SK-N-SH treated with all-trans-retinoic acid at 6 μM for 48 hours (cell line): ENCODE measurements around the gene PDC.

ENCODE experiments used
- ATAC-seq: fragments of 200-7000 bp; cut with Tn5 transposase; 3 replicates; pipeline ENCODE4 v1.9.1; 2020; ENCODE audit warnings: mild to moderate bottlenecking, moderate library complexity
- ARNTL ChIP-seq: fragments of 450-650 bp; formaldehyde crosslinking; IDR thresholded peaks from 2 replicates; pipeline ENCODE4 v1.5.0; 2020; ENCODE audit warnings: low read depth, mild to moderate bottlenecking, moderate library complexity, borderline replicate concordance
- BACH2 ChIP-seq: fragments of 250-450 bp; sonication (Bioruptor Pico); IDR thresholded peaks from 2 replicates; pipeline ENCODE4 v1.9.0; 2021; ENCODE audit warnings: mild to moderate bottlenecking, borderline replicate concordance
- ESRRG ChIP-seq: fragments of 250-450 bp; sonication (Bioruptor Pico); IDR thresholded peaks from 2 replicates; pipeline ENCODE4 v1.6.1; 2021; ENCODE audit warnings: mild to moderate bottlenecking
- GLIS3 ChIP-seq: fragments of 250-450 bp; sonication (Bioruptor Pico); IDR thresholded peaks from 2 replicates; pipeline ENCODE4 v1.5.0; 2020; ENCODE audit warnings: mild to moderate bottlenecking, moderate library complexity
- ISL1 ChIP-seq: fragments of 250-450 bp; sonication (Bioruptor Pico); IDR thresholded peaks from 2 replicates; pipeline ENCODE4 v2.1.2; 2022; ENCODE audit warnings: mild to moderate bottlenecking, moderate library complexity
- OSR1 ChIP-seq: fragments of 250-450 bp; sonication (Bioruptor Pico); IDR thresholded peaks from 2 replicates; pipeline ENCODE4 v1.8.0; 2022; ENCODE audit warnings: moderate library complexity, mild to moderate bottlenecking, inconsistent platforms
- PPARA ChIP-seq: fragments of 250-450 bp; sonication (Bioruptor Pico); IDR thresholded peaks from 2 replicates; pipeline ENCODE4 v1.5.0; 2020; ENCODE audit warnings: mild to moderate bottlenecking, borderline replicate concordance
- RARB ChIP-seq: fragments of 250-450 bp; sonication (Bioruptor Pico); IDR thresholded peaks from 2 replicates; pipeline ENCODE4 v1.8.0; 2021; ENCODE audit warnings: mild to moderate bottlenecking, moderate library complexity
- SNAI2 ChIP-seq: fragments of 250-450 bp; sonication (Bioruptor Pico); IDR thresholded peaks from 2 replicates; pipeline ENCODE4 v1.5.0; 2020; ENCODE audit warnings: mild to moderate bottlenecking, moderate library complexity
- TCF4 ChIP-seq: fragments of 250-450 bp; sonication (Bioruptor Pico); IDR thresholded peaks from 2 replicates; pipeline ENCODE4 v1.8.0; 2021; ENCODE audit warnings: mild to moderate bottlenecking, moderate library complexity, borderline replicate concordance
- ZC3H10 ChIP-seq: fragments of 250-450 bp; sonication (Bioruptor Pico); IDR thresholded peaks from 2 replicates; pipeline ENCODE4 v1.5.1; 2021; ENCODE audit warnings: mild to moderate bottlenecking, moderate library complexity
- ZFP3 ChIP-seq: fragments of 250-450 bp; sonication (Bioruptor Pico); IDR thresholded peaks from 2 replicates; pipeline ENCODE4 v1.5.0; 2020; ENCODE audit warnings: mild to moderate bottlenecking, moderate library complexity
- ZNF565 ChIP-seq: fragments of 450-650 bp; formaldehyde crosslinking; conservative IDR thresholded peaks from 2 replicates; pipeline ENCODE4 v1.5.0; 2020; ENCODE audit warnings: low read depth, mild to moderate bottlenecking, moderate library complexity
- ZNF70 ChIP-seq: fragments of 450-650 bp; formaldehyde crosslinking; IDR thresholded peaks from 2 replicates; pipeline ENCODE4 v1.5.0; 2020; ENCODE audit warnings: mild to moderate bottlenecking, moderate library complexity
- ZNF8 ChIP-seq: fragments of 450-650 bp; formaldehyde crosslinking; IDR thresholded peaks from 2 replicates; pipeline ENCODE4 v1.5.0; 2020; ENCODE audit warnings: mild to moderate bottlenecking, moderate library complexity
- TF ChIP-seq, protein P1 (sequence below): fragments of 250-450 bp; sonication (Bioruptor Pico); IDR thresholded peaks from 2 replicates; pipeline ENCODE4 v1.5.1; 2021; ENCODE audit warnings: mild to moderate bottlenecking, moderate library complexity
- TF ChIP-seq, protein P2 (sequence below): fragments of 250-450 bp; sonication (Bioruptor Pico); IDR thresholded peaks from 2 replicates; pipeline ENCODE4 v1.8.0; 2021; ENCODE audit warnings: low read depth, mild to moderate bottlenecking, moderate library complexity, borderline replicate concordance
- TF ChIP-seq, protein P3 (sequence below): fragments of 250-450 bp; sonication (Bioruptor Pico); IDR thresholded peaks from 2 replicates; pipeline ENCODE4 v1.5.1; 2020; ENCODE audit warnings: low read depth, mild to moderate bottlenecking, moderate library complexity
- TF ChIP-seq, protein P4 (sequence below): fragments of 250-450 bp; sonication (Bioruptor Pico); IDR thresholded peaks from 2 replicates; pipeline ENCODE4 v1.8.0; 2020; ENCODE audit warnings: mild to moderate bottlenecking, moderate library complexity, borderline replicate concordance

The PDC gene

DNA sequence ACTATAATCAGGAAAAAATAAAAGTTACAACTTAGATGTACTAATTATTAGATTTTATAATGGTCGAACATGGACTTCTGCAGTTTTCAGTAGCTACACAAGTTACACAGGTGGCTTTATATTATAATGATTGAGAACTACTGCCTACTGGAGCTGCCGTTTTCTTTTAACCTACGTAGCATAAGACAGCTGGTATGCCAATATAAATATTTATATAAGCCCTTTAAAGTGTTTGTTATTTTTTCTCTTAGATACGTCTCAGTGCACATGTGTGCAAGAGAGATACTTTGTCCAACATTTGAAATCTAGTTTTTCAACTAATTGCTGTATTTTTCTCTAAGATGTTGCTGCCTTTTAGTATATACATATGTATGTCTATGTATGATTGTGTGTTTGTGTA, 42.4 kb downstream of the PDC start:
- ATAC-seq: no peak
- TF ChIP-seq ESRRG: no peak
- no peak for TF ChIP-seq PPARA (CRISPR knock-in tag)
- TF ChIP-seq OSR1 (CRISPR knock-in tag): no peak
- no peak for TF ChIP-seq ZC3H10
- TF ChIP-seq ZNF565 (CRISPR knock-in tag): no peak
- TF ChIP-seq SNAI2 (CRISPR knock-in tag): no peak
- TF ChIP-seq GLIS3 (CRISPR knock-in tag): no peak
- no peak for TF ChIP-seq ARNTL
- TF ChIP-seq, protein P1, sequence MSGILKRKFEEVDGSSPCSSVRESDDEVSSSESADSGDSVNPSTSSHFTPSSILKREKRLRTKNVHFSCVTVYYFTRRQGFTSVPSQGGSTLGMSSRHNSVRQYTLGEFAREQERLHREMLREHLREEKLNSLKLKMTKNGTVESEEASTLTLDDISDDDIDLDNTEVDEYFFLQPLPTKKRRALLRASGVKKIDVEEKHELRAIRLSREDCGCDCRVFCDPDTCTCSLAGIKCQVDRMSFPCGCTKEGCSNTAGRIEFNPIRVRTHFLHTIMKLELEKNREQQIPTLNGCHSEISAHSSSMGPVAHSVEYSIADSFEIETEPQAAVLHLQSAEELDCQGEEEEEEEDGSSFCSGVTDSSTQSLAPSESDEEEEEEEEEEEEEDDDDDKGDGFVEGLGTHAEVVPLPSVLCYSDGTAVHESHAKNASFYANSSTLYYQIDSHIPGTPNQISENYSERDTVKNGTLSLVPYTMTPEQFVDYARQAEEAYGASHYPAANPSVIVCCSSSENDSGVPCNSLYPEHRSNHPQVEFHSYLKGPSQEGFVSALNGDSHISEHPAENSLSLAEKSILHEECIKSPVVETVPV (CRISPR knock-in tag): no peak
- TF ChIP-seq, protein P2, sequence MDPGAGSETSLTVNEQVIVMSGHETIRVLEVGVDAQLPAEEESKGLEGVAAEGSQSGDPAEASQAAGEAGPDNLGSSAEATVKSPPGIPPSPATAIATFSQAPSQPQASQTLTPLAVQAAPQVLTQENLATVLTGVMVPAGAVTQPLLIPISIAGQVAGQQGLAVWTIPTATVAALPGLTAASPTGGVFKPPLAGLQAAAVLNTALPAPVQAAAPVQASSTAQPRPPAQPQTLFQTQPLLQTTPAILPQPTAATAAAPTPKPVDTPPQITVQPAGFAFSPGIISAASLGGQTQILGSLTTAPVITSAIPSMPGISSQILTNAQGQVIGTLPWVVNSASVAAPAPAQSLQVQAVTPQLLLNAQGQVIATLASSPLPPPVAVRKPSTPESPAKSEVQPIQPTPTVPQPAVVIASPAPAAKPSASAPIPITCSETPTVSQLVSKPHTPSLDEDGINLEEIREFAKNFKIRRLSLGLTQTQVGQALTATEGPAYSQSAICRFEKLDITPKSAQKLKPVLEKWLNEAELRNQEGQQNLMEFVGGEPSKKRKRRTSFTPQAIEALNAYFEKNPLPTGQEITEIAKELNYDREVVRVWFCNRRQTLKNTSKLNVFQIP: no peak
- no peak for TF ChIP-seq BACH2 (CRISPR knock-in tag)
- TF ChIP-seq, protein P3, sequence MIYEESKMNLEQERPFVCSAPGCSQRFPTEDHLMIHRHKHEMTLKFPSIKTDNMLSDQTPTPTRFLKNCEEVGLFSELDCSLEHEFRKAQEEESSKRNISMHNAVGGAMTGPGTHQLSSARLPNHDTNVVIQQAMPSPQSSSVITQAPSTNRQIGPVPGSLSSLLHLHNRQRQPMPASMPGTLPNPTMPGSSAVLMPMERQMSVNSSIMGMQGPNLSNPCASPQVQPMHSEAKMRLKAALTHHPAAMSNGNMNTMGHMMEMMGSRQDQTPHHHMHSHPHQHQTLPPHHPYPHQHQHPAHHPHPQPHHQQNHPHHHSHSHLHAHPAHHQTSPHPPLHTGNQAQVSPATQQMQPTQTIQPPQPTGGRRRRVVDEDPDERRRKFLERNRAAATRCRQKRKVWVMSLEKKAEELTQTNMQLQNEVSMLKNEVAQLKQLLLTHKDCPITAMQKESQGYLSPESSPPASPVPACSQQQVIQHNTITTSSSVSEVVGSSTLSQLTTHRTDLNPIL (CRISPR knock-in tag): no peak

DNA sequence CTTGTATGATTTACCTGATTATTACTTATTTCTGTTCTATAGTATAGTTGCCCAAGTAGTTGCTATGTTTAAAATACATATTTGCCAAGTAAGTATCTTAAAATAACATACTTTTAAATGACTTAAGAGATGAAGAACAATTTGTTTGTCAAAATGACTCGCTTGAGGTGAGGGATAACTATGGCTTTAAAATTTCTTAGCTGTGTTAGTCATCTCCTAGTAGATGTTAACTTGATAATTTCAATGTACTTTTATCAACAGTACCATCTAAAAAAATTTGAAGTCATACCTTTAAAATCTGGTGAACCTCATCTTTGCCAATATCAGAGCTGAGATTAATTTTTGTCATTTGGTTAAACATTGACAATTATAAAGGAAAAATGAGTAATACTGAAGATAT, 47.6 kb downstream of the PDC start:
- ATAC-seq: no peak
- TF ChIP-seq, protein P4, sequence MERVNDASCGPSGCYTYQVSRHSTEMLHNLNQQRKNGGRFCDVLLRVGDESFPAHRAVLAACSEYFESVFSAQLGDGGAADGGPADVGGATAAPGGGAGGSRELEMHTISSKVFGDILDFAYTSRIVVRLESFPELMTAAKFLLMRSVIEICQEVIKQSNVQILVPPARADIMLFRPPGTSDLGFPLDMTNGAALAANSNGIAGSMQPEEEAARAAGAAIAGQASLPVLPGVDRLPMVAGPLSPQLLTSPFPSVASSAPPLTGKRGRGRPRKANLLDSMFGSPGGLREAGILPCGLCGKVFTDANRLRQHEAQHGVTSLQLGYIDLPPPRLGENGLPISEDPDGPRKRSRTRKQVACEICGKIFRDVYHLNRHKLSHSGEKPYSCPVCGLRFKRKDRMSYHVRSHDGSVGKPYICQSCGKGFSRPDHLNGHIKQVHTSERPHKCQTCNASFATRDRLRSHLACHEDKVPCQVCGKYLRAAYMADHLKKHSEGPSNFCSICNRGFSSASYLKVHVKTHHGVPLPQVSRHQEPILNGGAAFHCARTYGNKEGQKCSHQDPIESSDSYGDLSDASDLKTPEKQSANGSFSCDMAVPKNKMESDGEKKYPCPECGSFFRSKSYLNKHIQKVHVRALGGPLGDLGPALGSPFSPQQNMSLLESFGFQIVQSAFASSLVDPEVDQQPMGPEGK: no peak
- no peak for TF ChIP-seq SNAI2 (CRISPR knock-in tag)
- TF ChIP-seq, protein P3 (CRISPR knock-in tag): no peak
- no peak for TF ChIP-seq ZFP3 (CRISPR knock-in tag)
- TF ChIP-seq ZNF565 (CRISPR knock-in tag): no peak
- no peak for TF ChIP-seq OSR1 (CRISPR knock-in tag)
- TF ChIP-seq PPARA (CRISPR knock-in tag): no peak
- no peak for TF ChIP-seq ESRRG
- TF ChIP-seq, protein P2: no peak
- no peak for TF ChIP-seq ARNTL
- TF ChIP-seq, protein P1 (CRISPR knock-in tag): no peak
- TF ChIP-seq ZNF70 (CRISPR knock-in tag): no peak
- TF ChIP-seq TCF4 (CRISPR knock-in tag): no peak
- TF ChIP-seq BACH2 (CRISPR knock-in tag): no peak
- TF ChIP-seq ZC3H10: no peak

DNA sequence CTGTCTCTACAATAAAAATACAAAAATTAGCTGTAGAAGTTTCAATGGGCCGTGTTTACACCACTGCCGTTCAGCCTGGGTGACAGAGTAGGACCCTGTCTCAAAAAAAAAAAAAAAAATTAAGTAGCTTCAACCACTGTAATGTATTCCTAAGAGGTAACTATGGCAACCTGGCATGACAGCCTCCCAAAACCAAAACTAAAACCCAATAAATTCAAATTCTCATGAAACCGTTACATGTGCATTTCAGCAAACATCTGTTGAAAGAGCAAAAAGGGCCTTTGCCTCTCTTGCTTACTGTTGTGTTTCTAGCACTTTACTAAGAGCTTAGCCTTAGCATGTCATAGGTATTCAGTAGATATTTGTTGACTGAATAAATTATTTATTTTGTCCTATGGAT, 51.8 kb downstream of the PDC start:
- no peak for ATAC-seq

More for the DNA sequence above, 51.8 kb downstream of the PDC start:
- TF ChIP-seq, protein P1 (CRISPR knock-in tag): no peak
- TF ChIP-seq ZNF8: no peak
- TF ChIP-seq ZNF565 (CRISPR knock-in tag): no peak
- TF ChIP-seq PPARA (CRISPR knock-in tag): no peak
- no peak for TF ChIP-seq ZNF70 (CRISPR knock-in tag)
- TF ChIP-seq, protein P3 (CRISPR knock-in tag): no peak
- TF ChIP-seq RARB (CRISPR knock-in tag): no peak
- no peak for TF ChIP-seq ZFP3 (CRISPR knock-in tag)
- TF ChIP-seq, protein P2: no peak
- no peak for TF ChIP-seq ISL1 (CRISPR knock-in tag)
- TF ChIP-seq BACH2 (CRISPR knock-in tag): no peak
- TF ChIP-seq ARNTL: no peak
